NCI-H2107 (cell line): Measurements from ENCODE around the gene RAP1GAP2.
"Not testable (repeated sequence)": the region's sequence is repeated elsewhere in the genome, so short reads cannot be mapped to it uniquely, and the experiment has no call there.

Source experiments
- DNase-seq: peaks from one replicate; lab custom pipeline; 2025; lab: John Stamatoyannopoulos, UW

Gene RAP1GAP2

GRCh38 chr17:3025421-3026124 is 229.3 kb downstream of the RAP1GAP2 start:
- DNase-seq, result no peak

DNA sequence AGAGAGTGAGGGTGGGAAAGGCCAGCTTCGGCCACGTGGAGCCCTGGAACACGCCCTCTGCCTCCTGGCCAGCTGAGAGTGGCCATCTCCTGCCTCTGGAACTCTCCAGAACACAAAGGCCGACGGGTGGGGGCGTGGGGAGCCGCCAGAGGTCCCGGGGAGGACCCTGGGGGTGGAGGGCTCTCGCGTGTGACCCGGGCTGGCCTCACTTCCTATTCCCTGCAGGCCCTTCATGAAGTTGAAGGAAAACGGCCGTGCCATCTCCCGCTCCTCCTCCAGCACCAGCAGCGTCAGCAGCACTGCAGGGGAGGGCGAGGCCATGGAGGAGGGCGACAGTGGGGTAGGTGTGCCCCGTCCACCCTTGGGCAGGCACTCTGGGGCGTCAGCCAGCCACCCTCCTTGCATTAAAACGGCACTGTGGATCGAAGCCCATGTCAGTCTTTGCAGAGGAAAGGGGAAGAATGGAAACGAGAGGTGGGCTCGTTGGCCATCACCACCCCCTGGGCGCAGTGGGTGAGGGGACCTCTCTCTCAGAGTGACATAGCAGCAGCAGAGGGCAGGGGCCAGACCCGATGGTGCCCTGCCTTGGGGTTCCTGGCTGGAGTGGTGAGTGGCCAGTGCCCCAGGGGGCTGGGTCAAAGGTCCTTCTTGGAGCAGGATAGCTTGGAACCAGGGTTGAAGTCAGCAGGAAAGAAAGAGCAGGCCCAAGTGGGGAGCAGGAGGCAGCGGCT is 230.1 kb downstream of the RAP1GAP2 start:
- no peak for DNase-seq

DNA sequence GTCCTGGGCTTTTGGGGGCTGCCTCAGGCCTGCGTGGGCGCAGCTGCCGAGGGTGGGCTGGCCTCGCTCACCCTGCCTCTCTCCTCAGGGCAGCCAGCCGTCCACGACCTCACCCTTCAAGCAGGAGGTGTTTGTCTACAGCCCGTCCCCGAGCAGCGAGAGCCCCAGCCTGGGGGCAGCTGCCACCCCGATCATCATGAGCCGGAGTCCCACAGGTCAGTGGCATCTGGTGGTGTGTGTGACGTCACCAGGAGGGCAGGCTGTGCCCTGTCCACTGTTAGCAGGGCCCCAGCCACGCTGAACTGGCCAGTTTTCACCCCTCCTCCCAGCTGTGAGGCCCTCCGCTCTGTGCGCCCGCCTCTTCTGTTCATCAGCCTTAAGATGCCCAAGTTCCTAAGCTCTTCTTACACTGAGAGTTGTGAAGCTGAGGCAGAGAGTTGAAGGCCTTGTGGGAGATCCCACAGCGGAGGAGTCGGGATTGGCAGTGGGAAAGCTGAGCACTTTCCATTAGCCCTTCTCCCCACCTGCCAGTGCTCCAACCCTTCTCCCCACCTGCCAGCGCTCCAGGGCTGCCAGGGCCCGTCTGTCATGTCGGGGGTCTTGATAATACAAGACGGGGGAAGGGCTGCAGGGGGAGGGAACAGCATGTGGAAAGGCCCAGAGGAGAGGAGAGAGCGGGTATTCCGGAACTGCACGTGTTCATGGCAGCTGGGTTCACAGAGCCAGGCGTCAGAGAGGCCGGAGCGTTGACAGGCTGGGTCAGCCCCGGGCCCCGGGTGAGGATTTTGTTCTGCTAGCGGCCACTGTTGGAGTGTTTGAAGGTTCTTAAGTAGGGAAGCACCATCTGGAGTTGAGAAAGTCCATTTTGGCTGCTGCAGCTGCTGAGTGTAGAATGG is 230.9 kb downstream of the RAP1GAP2 start:
- DNase-seq, result no peak

- no peak for DNase-seq
Measured at GRCh38 chr17:3027786-3028532, 231.7 kb downstream of the RAP1GAP2 start.

DNA sequence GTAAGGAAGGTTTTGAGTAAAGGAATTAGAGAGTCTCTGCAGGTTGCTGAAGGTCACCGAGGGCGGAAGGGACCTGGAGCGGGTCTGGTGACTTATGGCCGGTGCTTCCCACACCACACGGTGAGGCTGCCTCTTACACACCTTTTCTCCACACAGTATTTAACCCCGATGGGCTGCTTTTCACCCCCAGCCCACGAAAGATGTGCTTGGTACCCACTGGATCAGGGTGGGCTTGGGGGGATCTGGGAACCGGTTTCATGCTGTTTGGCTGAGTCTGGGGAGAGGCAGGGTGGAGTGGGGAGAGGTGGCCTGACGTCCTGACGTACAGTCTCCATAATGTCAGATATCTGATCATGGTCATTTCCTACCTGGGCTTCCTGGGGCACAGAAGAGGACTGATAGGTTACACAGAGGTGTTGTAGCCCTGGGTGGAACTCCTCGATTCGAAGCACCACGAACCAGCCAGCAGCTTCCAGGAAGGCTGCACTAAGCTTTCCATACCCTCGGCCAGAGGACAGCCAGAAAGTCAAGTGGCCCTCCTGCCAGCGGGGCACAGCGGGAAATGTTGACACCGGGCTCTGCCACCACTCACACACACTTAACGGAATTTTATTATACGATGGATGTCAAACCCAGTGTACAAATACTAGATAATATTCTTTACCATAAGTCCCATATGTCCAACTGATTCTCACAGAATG is 233.1 kb downstream of the RAP1GAP2 start:
- DNase-seq, result no peak

GRCh38 chr17:3030096-3030495 is 233.9 kb downstream of the RAP1GAP2 start:
- no peak for DNase-seq

- not testable (repeated sequence) for DNase-seq
Measured at GRCh38 chr17:3030852-3031470, 234.7 kb downstream of the RAP1GAP2 start.

DNA sequence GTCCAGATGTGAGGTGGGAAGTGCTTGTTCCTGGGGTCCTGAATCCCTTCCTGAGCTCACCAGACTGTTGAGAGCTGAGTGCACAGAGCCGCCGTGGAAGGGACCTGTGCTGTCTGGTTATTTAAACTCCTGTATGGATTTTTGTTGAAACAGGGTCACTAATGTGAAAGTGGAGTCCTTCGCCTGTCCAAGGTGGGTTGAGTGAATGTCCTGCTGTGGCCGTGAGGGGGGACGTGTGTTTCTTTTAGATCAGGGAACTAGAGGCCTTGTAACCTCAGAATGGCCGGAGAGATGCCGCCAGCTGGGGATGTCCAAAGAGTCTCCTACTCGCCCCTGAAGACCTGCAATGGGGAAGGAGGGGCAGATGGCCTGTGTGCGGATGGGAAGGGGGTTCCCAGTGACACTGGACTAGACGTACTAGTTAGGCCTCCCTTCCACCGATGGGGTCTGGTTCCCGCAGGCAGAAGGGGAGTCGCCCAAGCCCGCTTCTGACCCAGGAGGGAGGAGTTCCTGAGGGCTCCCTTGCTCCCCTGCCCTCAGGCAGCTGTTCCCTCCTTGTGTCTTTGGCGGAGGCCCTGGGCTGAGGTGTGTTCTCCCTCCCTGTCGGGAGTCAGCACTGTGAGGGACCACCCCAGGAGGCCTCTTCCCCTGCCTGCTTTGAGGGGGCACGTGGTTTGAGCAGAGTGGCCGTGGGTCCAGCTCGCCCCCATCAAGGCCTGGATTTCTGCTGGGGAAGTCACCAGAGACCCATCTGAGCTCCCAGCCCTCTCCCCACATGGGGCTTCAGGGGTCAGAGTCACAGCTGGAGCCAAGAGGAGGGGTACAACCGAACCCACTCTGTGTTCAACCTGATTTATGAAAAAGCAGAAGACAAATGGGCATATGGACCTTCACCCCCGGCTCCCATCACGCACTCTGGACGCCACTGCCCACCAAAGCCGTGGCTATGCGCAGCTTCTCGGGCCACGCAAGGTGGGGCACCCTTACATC is 236.3 kb downstream of the RAP1GAP2 start:
- no peak for DNase-seq

- no peak for DNase-seq
Measured at GRCh38 chr17:3033248-3033640, 237.0 kb downstream of the RAP1GAP2 start.

- no peak for DNase-seq
Measured at GRCh38 chr17:3033741-3034577, 237.7 kb downstream of the RAP1GAP2 start.

GRCh38 chr17:3034578-3034920 is 238.3 kb downstream of the RAP1GAP2 start:
- no peak for DNase-seq

DNA sequence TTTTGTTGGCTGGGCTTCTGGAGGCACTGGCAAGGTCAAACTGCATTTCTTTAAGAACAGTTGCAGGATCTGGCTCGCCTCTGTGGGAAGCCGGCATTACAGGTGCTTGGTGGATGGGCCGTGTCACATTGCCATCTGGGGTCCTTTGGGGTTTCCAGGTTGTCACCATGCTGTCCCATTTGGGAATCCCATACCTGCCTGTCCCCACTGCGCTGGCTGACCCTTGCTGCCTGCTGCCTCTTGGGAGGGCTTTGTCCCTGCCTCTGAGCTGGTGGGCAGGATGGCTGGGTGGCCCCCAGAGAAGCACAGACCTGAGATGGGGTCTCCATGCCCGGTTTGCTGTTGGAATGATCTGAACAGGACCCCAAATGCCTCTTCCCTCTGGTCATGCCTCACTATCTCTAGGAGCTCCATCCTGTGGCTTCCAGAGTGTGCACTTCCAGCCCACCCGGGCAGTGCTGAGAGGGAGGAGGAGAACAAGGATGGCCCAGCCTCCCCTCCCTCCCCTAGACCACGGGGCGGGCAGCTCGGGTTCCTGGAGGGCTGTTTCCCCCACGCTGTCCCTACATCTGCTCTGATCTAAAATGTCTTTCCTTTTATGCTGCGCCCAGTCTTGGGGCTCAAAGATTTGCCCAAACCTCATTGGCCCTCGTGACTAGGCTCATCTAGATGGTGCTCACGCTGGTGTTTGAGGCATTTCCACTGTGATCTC is 239.2 kb downstream of the RAP1GAP2 start:
- no peak for DNase-seq

- DNase-seq, result no peak
Measured at GRCh38 chr17:3035968-3036280, 239.7 kb downstream of the RAP1GAP2 start.

DNA sequence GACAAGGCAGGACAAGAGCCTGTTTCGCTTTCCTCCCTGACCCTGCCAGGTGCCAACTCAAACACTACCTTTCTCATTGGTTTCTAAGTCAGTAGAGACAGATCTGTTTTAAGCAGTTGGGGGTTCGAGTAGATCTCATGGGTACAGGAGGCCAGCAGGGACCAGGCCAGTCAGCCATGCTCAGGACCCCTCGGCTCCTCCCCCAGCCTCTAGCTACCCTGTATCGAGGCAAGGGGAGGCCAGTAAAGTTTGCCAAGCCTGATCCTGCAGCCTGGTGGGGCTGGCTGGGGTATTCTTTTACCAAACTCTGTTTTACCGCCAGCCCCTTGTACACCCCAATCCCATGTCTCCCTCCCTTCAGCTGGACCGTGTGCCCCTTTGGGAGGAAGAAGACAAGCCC is 240.6 kb downstream of the RAP1GAP2 start:
- DNase-seq, result no peak

DNA sequence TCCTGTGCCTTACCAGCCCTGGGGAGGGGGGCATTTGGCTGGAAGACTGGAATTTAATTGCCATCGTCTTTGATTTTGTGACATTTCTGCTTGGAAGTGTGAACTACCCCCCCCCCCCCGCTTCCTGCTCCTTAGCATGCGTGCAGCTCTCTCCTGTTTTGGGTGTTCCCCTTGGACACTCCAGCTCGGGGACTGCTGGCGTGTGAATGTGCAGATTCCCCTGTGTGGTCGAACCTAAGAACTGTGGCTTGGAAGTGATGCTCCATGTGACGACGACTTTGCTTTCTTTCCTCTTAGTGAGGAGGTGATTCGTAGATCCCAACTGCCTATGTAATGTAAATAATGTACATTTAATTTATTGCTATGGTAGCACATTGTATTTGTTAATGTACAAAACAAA is 241.0 kb downstream of the RAP1GAP2 start:
- no peak for DNase-seq

GRCh38 chr17:3038941-3039340 is 242.7 kb downstream of the RAP1GAP2 start:
- no peak for DNase-seq

GRCh38 chr17:3039736-3040135 is 243.5 kb downstream of the RAP1GAP2 start:
- no peak for DNase-seq

- no peak for DNase-seq
Measured at GRCh38 chr17:3040882-3041281, 244.6 kb downstream of the RAP1GAP2 start.
